ENCODE results near the gene TBX6.

TBX6 gene

DNA sequence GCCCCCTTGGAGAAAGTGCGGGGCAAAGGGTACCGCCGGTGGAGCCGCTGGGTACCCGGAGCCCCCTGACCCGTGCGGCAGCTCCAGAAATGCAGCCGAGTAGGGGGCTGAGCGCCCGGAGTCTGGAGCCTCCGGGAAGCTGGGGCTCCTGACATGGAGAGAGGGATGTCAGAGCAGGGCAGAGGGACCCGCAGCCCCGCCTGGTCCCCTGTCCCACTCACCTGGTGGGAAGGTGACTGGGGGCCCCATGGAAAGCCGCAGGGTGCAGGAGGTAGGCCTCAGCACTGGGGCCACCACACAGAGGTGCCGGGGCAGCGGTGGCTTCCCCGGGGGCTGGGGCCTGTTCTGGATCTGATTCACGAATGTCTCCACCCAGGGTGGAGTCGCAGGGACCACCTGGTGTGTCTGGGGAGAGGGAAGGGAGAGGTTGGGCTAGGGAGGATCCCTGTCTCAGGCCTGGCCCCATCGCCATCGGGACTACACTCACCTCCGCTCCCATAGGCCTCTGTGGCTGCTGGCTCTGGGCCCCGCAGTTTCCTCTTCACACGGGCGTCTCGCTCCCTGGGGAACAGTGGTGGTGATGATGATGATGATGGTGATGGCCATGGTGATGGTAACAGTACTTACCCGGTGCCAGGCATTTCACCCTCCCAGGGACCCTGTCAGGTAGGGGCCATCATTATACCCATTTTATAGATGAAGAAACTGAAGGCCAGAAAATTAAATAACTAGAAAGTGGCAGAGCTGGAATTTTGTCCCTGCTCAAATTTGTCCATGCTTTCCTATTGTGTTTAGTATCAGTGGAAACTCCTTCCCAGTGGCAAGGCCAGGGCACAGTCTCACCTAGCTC, 5.2 kb downstream of the TBX6 start:
- no peak for DNase-seq (ENCODE audit: low spot score)

DNA sequence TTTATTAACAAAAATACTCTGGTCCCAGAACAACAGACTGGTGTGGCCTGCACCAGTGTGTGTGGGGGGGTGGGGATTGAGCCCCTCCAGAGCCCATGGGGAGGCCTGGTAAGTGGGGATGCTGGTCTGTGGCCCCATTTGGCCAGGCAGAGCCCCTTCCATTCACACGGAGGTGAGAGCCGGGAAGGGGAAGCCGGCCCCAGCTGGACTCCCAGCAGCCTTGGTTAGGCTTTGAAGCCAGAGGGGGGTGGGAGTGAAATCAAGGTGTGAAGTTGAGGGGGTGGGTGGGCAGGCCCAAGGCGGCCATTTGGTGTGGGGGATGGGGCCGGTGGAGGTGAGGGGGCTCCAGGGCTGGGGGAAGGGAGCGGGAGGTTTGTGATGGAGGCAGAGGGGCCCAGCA, 5.9 kb downstream of the TBX6 start:
- no peak for DNase-seq (ENCODE audit: low spot score)

DNA sequence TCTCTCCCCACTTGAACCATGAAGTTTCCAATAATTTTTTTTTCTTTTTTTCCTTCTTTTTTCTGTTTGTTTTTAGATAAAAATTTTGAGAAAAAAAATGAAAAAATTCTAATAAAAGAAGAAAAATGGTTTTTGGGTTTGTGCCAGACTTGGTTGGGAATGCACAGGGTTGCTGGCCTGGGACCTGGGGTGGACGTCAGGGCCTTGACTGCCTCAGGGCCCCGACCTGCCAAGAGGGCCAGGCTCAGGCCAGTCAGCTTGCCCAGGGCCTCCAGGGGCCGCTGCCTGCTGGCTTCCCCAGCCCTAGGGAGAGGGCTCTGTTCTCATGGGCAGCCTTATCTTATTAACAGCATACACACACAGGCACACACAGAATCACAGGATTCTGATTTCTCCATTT, 6.5 kb downstream of the TBX6 start:
- no peak for DNase-seq (ENCODE audit: low spot score)

DNA sequence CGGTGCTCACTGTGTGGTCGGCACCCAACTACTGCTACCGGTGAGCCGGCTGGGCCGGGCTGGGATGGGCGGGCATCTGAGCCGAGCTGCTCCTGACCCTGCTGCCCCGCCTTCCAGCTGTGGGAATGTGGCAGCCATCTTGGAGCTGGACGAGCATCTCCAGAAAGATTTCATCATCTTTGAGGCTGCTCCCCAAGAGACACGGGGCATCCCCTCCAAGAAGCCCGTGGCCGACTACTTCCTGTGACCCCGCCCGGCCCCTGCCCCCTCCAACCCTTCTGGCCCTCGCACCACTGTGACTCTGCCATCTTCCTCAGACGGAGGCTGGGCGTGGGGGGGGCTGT, 6.9 kb downstream of the TBX6 start:
- no peak for DNase-seq (ENCODE audit: low spot score)

DNA sequence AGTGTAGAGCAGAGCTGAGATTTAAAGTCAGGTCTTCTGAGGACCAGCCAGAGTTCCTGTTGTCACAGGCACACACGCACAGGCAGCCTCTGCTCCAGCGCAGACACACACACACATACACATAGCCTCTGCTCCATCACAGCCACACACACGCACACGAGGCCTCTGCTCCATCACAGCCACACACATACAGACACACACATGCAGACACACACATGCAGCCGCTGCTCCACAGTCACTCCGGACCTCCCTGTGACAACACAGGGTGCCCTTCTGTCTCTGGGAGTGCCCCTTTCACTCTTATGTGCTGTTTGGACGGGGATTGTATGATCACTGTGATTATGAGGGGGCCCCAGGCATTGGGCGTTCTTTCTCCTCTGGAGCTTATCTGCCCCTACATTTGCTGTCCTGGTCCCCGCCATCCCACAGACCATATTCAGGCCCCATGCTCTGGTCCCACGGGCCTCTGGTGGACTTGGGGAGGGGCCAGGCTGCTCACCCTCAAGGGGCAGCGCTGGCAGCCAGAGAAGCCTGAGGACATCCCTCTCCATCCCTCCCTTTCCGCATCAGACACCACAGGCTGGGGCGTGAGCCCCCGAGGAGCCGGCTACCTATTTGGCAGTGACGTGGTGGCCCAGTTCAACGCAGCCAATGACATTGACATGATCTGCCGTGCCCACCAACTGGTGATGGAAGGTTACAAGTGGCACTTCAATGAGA, 7.5 kb downstream of the TBX6 start:
- DNase-seq (ENCODE audit: low spot score): no peak

DNA sequence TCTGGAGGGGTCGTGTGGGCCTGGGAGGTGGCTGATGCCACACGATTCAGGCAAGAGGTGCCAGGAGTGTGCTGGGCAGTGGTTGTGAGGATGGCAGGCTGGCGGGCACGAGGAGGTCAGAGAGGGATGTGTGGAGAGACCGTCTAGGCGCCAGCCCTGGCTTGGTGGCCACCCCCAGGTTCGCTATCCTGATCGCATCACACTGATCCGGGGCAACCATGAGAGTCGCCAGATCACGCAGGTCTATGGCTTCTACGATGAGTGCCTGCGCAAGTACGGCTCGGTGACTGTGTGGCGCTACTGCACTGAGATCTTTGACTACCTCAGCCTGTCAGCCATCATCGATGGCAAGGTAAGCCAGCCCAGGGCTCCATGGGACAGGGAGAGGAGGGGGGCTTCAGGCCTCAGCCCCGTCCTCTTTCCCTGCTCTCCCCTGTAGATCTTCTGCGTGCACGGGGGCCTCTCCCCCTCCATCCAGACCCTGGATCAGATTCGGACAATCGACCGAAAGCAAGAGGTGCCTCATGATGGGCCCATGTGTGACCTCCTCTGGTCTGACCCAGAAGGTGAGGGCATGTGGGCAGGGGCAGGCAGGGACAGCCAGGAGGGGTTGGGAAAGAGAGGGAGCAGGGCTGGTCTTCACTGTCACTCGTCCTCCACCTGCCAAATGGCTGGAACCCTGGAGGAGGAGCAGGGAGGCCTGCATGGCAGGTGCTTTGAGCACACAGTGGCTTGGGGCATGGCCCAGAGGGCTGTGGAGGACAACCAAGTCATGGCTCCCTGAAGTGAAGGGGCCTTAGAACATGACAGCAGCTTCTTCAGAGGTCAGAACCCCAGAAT, 8.3 kb downstream of the TBX6 start:
- no peak for DNase-seq (ENCODE audit: low spot score)

DNA sequence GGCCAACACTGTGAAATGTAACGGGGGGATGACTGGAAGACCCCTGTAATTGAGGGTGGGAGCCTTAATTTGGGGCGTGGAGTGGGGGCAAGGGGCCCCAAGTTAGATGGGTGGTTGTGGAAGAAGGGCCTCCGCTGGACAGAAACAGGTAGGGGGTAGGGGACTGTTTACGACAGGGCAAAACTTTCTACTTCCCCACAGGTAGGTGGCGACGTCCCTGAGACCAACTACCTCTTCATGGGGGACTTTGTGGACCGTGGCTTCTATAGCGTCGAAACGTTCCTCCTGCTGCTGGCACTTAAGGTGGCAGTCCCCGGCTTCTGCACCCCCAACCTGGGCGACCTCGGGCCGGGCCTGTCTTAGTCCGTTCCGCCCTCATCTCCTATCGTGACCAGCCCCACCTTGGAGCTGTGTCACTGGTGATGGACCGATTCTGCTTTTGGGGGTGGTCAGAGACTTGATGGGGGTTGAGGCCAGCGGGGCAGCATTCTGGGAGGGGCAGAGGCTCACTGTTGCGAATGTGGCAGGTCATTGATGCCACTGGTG, 9.1 kb downstream of the TBX6 start:
- DNase-seq (ENCODE audit: low spot score): no peak

DNA sequence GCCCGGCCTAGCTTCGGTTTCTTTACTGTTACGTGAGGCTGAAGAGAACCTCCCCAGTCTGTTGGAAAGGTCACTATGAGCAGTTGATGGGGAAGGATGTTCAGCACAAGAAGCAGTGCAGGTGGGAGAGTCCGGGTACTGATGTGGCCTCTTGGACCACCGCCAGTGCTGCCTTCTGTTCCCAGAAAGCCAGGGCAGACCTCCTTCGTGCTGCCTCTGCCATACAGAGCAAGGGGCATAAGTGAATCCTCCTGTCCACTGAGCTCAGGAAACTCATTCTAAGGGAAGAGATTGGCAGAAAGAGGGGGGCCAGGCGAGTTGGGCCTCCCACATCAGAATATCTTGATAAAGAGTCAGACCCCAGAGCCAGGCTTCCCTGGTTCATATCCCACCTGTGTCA, 12.2 kb downstream of the TBX6 start:
- no peak for DNase-seq (ENCODE audit: low spot score)

DNA sequence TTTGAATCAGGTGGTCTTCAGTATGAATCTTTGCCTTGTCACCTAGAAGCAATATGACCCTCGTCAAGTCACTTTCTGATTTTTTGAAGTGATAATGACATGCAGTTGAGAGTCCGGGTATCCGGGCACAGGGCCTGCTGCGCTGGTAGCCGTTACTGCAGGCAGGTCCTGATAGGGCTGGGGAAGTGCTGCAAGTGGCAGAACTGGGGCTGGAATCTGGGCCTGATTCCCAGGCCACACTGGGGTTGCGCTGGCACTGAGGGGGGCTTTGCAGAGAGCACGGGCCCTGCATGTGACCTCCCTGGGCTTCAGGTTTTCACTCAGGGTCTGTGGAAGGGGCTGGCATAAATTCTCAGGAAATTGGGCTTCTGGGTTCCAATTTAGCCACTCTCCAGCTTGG, 13.0 kb downstream of the TBX6 start:
- no peak for DNase-seq (ENCODE audit: low spot score)

DNA sequence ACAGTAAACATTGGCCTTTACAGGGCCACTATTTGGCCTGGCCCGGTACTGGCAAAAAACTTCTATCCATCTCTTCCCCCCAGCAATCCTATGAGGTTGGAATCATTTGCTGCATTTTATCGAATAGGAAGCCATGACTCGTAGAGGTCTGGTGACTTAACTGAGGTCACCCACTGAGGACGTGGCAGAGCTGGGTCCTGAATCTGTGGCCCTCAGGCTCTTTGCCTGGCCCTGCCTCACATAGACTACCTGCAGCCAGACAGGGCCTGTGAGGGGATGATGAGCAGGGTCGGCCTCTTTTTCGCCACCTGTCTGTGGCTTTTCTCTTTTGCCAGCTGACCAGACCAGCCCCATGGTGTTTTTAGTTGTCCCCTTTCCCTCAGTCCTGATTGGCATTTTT, 14.1 kb downstream of the TBX6 start:
- DNase-seq (ENCODE audit: low spot score): no peak

DNA sequence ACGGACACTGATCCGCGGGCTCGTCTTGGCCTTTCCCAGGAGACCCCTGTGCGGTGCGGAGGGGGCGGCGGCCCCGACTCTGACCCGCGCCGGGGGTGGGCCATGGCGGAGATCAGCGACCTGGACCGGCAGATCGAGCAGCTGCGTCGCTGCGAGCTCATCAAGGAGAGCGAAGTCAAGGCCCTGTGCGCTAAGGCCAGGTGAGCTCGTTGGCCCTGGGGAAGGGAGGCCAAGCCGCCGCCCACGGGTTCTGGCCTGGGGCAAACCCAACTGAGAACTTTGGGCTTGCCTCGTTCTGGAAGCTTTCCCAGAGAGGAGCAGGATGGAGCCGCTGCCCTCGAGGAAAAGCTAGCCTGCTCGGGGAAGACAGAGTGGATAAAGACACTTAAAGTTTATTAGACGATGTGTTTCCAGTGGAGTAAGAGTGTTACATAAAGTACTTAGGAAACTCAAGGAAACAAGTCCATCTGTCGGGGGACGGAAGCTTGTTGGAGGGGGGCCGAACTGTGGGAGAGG, 15.4 kb downstream of the TBX6 start:
- no peak for DNase-seq (ENCODE audit: low spot score)

DNA sequence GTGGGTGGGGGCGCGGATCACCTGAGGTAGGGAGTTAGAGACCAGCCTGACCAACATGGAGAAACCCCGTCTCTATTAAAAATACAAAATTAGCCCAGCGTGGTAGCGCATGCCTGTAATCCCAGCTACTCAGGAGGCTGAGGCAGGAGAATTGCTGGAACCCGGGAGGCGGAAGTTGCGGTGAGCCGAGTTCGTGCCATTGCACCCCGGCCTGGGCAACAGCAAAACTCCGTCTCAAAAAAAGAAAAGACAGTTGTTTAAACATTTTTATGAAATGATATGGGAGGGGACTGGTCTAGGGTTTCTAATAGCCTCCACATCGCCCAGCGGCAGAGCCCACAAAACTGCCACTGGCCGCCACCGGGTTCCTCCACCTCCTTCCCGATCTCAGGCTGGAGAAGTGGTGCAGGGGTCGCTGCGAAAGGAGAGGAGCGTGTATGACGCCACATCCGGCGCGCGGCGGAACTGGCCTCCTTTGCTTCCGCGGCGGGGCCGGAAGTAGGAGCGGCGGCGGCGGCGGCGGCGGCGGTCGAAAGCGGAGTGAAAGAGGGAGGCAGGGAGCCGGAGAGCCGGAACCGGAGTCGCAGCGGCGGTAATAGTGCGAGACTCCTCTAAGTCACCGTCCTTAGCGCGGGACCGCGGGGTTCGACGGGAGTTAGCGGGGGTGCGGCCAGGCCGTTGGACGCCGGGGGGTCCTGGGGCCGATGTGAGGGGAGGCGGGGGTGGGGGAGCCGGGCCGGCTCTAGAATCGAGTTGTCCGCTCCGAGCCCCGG, 16.0 kb downstream of the TBX6 start, which contains the start of gene PPP4C:
PPP4C (plus strand) TSS at position 492 of the 773 bp plus-strand sequence. CDS start 384 bp downstream, outside the sequence.
- peak; percentile 94 for DNase-seq (ENCODE audit: low spot score)

DNA sequence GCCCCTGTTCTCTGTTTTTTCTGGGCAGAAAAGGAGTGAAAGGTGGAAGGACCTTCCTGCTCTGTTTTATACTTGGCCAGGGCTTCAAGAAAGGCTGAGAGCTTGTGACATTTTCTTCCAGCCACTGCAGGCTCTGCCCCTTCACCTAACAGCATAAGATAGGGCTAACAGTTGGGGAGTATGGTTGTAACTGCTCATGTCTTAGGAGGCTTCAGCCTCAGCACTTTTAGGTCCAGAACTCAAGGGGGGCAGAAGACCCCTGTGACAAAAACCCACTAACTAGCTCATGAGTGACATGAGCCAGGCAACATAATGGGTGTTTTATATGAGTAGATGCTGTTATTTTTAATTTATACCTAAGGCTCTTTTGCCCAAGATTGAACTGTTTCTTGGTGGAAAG, 21.2 kb downstream of the TBX6 start:
- no peak for DNase-seq (ENCODE audit: low spot score)

DNA sequence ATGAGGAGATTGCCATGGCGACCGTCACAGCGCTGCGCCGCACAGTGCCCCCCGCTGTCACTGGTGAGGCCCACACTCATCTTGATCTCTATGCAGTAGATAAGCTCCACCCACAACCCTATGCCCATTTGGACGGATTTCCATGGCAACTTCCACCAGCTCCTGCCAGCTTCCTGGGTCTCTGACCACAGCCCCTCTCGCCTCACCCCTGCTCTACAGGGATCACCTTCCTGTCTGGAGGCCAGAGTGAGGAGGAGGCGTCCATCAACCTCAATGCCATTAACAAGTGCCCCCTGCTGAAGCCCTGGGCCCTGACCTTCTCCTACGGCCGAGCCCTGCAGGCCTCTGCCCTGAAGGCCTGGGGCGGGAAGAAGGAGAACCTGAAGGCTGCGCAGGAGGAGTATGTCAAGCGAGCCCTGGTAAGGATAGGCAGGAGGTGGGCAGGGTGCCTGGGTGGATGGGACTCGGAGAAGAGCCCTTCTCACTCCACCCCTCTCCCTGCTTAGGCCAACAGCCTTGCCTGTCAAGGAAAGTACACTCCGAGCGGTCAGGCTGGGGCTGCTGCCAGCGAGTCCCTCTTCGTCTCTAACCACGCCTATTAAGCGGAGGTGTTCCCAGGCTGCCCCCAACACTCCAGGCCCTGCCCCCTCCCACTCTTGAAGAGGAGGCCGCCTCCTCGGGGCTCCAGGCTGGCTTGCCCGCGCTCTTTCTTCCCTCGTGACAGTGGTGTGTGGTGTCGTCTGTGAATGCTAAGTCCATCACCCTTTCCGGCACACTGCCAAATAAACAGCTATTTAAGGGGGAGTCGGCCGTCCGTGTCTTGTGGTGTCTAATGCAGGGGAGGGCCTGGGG, 21.9 kb downstream of the TBX6 start:
- no peak for DNase-seq (ENCODE audit: low spot score)

DNA sequence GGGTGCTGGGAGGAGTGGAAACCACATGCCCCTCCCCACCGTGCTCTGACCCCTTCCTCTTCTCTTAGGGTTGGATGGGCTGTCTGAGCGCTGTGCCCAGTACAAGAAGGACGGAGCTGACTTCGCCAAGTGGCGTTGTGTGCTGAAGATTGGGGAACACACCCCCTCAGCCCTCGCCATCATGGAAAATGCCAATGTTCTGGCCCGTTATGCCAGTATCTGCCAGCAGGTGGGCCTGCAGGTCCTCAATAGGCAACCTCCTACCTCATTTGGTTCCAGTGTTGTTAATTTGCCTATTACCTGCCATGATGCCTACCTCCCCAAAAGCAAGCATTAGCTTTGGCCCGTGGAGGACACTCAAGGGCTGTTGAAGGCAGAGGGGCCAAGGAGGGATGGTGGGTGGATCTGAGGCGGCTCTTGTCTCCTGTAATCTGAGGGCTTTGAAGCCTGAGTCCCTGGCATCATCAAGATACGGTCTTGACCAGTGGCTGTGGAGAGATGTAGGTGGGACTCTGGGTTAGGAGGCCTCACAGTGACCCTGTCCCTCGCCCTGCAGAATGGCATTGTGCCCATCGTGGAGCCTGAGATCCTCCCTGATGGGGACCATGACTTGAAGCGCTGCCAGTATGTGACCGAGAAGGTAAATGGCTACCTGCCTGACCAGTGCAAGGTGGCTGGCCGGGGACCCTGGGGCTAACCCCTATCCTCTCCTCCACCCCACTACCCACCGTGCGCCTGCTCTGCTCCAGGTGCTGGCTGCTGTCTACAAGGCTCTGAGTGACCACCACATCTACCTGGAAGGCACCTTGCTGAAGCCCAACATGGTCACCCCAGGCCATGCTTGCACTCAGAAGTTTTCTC, 22.7 kb downstream of the TBX6 start:
- no peak for DNase-seq (ENCODE audit: low spot score)

DNA sequence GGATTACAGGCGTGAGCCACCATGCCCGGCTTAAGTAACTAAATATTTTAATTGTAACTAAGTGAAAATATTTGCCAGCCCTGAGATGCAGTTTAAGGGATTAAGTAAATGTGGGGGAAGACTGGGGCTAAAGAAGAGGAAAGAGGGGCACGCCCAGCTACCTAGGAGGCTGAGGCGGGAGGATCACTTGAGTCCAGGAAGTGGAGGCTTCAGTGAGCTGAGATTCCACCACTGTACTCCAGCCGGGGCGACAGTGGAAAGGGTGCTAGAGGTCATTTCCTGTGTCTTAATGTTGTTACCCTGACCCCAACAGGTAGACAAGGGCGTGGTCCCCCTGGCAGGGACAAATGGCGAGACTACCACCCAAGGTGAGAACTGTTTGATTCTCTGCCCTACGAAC, 23.4 kb downstream of the TBX6 start:
- no peak for DNase-seq (ENCODE audit: low spot score)

DNA sequence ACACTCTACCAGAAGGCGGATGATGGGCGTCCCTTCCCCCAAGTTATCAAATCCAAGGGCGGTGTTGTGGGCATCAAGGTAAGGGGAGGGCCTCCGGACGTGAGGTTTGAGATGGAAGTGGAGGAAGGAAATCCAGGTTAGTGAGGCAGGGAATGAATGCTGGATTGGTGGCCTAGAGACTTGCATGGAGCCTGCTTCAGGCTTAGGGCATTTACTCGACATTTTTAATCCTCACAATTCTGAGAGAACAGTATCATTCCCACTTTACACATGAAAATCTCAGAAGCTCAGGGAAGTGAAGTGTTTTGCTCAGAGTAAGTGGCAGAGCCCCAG, 24.2 kb downstream of the TBX6 start:
- DNase-seq (ENCODE audit: low spot score): no peak

DNA sequence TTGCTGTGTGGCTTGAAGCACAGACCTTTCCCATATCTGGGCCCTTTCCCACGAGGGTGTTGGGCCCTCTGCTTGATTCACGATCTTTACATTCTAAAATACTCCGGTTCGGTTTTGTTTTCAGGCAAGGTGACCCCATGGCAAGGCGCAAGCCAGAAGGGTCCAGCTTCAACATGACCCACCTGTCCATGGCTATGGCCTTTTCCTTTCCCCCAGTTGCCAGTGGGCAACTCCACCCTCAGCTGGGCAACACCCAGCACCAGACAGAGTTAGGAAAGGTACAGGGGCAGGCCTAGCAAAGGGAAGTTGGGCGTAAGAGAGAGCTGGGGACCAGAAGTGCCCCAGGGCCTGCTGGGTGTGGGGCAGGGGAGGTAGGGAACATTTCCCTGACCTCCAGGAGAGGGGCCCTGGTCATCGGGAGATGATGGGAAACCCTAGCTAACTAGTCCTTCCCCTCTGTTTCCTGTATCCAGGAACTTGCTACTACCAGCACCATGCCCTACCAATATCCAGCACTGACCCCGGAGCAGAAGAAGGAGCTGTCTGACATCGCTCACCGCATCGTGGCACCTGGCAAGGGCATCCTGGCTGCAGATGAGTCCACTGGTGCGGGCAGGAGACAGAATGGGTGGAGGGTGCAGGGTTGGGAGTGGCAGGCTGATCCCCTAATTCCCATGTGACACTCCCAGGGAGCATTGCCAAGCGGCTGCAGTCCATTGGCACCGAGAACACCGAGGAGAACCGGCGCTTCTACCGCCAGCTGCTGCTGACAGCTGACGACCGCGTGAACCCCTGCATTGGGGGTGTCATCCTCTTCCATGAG, 24.8 kb downstream of the TBX6 start:
- DNase-seq (ENCODE audit: low spot score): peak; percentile 73

Measured in D341Med (cell line).